Central memory CD8-positive, alpha-beta T cell (primary cell): ENCODE results near the gene CDKL1.
A peak's percentile ranks its signal among the peaks of the same experiment; 100 is the strongest.
"Not testable (repeated sequence)": the region's sequence is repeated elsewhere in the genome, so short reads cannot be mapped to it uniquely, and the experiment has no call there.

Source experiments
- ATAC-seq: fragments of 150-1000 bp; cut with Tn5 transposase; replicated peaks from 2 replicates; pipeline ENCODE4 v1.10.0; 2022; ENCODE audit warnings: mild to moderate bottlenecking, moderate FRiP score, moderate number of reproducible peaks; ENCODE audit not compliant: poor library complexity, severe bottlenecking; ENCODE audit errors: extremely low read depth
- DNase-seq, 2 donors: peaks; one replicate each; pipeline ENCODE4 v3.0.0; 2021; ENCODE audit warnings: low spot score in 2 of 2
- H3K27ac Mint-ChIP-seq: one replicate; pipeline ENCODE4 v1.8.0; 2022; ENCODE audit warnings: low read depth, mild to moderate bottlenecking, moderate library complexity, mixed read lengths
- H3K27me3 Mint-ChIP-seq: one replicate; pipeline ENCODE4 v1.8.0; 2022; ENCODE audit warnings: mixed read lengths
- H3K36me3 Mint-ChIP-seq: one replicate; pipeline ENCODE4 v1.8.0; 2022; ENCODE audit warnings: mild to moderate bottlenecking, moderate library complexity, mixed read lengths; ENCODE audit not compliant: insufficient read depth
- H3K4me1 Mint-ChIP-seq: one replicate; pipeline ENCODE4 v1.8.0; 2022; ENCODE audit warnings: mixed read lengths
- H3K4me3 Mint-ChIP-seq: one replicate; pipeline ENCODE4 v1.8.0; 2022; ENCODE audit warnings: mild to moderate bottlenecking, moderate library complexity, mixed read lengths
- H3K9me3 Mint-ChIP-seq: one replicate; pipeline ENCODE4 v1.8.0; 2022; ENCODE audit warnings: mixed read lengths

The CDKL1 gene

DNA sequence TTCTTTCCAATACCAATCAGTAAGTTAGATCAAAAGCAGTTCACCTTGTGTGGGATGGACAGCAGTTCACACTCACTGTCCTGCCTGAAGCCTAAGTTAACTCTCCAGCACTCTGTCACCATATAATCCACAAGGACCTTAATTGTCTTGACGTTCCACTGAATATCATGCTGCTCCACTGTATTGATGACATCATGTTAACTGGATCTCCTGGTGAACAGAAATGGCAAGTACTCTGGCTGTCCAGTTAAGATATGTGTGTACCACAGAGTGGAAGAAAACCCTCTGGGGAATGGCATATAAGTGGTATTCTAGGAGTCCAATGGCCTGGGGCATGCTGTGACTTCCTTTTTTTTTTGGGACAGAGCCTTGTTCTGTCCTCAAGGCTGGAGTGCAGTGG, 16.2 kb downstream of the CDKL1 start:
- ATAC-seq (no peak), DNase-seq (no peak)
- peaks cover 1% of the 10 kb centered on the region for H3K36me3 Mint-ChIP-seq
- no peak overlapping the region for H3K4me3 Mint-ChIP-seq
- no peak overlapping the region for H3K27ac Mint-ChIP-seq
- H3K27me3 Mint-ChIP-seq: no peaks in the 10 kb centered on the region
- no peaks in the 10 kb centered on the region for H3K4me1 Mint-ChIP-seq
- no peaks in the 10 kb centered on the region for H3K9me3 Mint-ChIP-seq

- ATAC-seq: no peak
- no peak overlapping the region for H3K4me3 Mint-ChIP-seq
- no peak overlapping the region for H3K27ac Mint-ChIP-seq
- no peaks in the 10 kb centered on the region for H3K27me3 Mint-ChIP-seq
- H3K36me3 Mint-ChIP-seq: peaks cover 1% of the 10 kb centered on the region
- no peaks in the 10 kb centered on the region for H3K4me1 Mint-ChIP-seq
- no peaks in the 10 kb centered on the region for H3K9me3 Mint-ChIP-seq
- DNase-seq: no peak
Measured at GRCh38 chr14:50379563-50379962, 17.1 kb downstream of the CDKL1 start.

DNA sequence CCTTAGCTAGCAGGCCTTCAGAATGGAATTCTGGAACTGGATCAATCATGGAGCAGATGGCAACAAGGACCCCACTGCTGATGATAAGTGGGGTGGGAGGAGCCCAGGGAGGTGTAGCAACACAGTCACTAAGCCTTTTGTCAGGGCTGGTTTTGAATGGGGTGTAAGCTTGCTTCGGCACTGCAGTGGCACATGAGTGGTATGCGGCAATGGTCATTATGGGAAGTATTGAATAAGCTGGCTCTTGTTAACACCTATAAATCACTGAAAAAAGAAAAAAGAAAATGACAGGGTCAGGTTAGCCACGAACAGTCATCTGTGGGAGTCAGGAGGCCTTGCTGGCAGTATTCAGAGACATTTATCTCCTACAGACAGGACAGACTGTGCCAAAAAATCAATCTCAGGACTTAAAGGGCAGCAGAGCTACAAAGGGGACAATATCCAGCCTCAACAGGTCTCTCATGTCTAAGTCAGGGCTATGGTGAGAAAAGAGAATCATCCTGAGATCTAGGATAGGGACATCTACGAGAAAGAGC, 19.1 kb downstream of the CDKL1 start:
- Mint-ChIP-seq H3K4me3 (no peak overlapping the region), H3K27me3 (peaks cover 10% of the 10 kb centered on the region), H3K4me1 (no peaks in the 10 kb centered on the region), H3K9me3 (no peaks in the 10 kb centered on the region), H3K27ac (no peak overlapping the region), H3K36me3 (peaks cover 1% of the 10 kb centered on the region)
- ATAC-seq (no peak), DNase-seq (no peak)

DNA sequence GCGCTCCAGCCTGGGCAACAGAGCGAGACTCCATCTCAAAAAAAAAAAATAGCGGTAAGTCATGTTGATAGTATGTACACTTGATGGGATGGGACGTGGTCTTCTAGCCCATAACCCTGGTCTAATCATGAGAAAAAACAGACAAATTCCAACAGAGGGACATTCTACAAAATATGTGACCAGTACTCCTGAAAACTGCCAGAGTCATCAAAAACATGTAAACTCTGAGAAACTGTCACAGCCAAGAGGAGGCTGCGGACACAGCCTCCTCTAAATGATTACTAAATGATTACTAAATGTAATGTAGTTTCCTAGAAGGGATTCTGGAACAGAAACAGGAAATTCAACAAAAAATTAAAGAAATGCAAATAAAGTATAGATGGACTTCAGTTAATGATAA, 20.9 kb downstream of the CDKL1 start:
- H3K27me3 Mint-ChIP-seq: peaks cover 10% of the 10 kb centered on the region

GRCh38 chr14:50373959-50374358, 22.7 kb downstream of the CDKL1 start:
- Mint-ChIP-seq H3K4me3 (no peak overlapping the region), H3K9me3 (no peaks in the 10 kb centered on the region), H3K27ac (no peak overlapping the region), H3K36me3 (no peaks in the 10 kb centered on the region), H3K27me3 (peaks cover 10% of the 10 kb centered on the region), H3K4me1 (no peaks in the 10 kb centered on the region)
- ATAC-seq (no peak), DNase-seq (no peak)

More for the DNA sequence above, 20.9 kb downstream of the CDKL1 start:
- no peaks in the 10 kb centered on the region for H3K9me3 Mint-ChIP-seq
- H3K27ac Mint-ChIP-seq: no peak overlapping the region
- no peaks in the 10 kb centered on the region for H3K4me1 Mint-ChIP-seq
- no peak overlapping the region for H3K4me3 Mint-ChIP-seq
- DNase-seq: no peak
- no peak for ATAC-seq
- peaks cover 1% of the 10 kb centered on the region for H3K36me3 Mint-ChIP-seq

DNA sequence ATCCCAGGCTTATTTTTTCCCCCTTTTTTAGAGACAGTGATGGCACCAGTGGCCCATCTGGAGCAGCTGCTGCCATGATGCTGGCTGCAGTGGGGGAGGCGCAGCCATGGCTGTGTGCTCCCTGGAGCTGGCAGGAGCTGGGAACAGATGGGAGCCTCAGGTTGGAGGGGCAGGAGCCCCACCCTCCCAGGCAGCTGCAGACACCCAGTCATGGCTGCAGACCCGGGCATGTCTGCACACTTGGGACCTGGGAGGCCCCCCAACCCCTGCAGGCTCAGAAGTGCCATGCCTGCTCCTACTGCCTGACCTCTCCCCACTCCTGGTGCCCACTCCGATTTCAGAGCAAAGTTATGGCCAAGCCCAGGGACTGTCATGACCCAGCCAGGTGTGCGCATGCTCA, 25.1 kb downstream of the CDKL1 start:
- H3K27me3 Mint-ChIP-seq: peaks cover 10% of the 10 kb centered on the region
- ATAC-seq: no peak
- peaks cover 2% of the 10 kb centered on the region for H3K36me3 Mint-ChIP-seq
- no peak overlapping the region for H3K27ac Mint-ChIP-seq
- no peak for DNase-seq
- peaks cover 6% of the 10 kb centered on the region for H3K4me1 Mint-ChIP-seq
- H3K4me3 Mint-ChIP-seq: no peak overlapping the region
- no peaks in the 10 kb centered on the region for H3K9me3 Mint-ChIP-seq

GRCh38 chr14:50366589-50366988, 30.1 kb downstream of the CDKL1 start:
- Mint-ChIP-seq H3K9me3 (no peaks in the 10 kb centered on the region), H3K4me3 (peak overlapping the region; percentile 41), H3K4me1 (peaks cover 35% of the 10 kb centered on the region), H3K27ac (peak overlapping the region; percentile 91), H3K36me3 (peaks cover 11% of the 10 kb centered on the region), H3K27me3 (no peaks in the 10 kb centered on the region)
- ATAC-seq (peak; percentile 31), DNase-seq (peak in 1 of 2 donors; percentile 14)

DNA sequence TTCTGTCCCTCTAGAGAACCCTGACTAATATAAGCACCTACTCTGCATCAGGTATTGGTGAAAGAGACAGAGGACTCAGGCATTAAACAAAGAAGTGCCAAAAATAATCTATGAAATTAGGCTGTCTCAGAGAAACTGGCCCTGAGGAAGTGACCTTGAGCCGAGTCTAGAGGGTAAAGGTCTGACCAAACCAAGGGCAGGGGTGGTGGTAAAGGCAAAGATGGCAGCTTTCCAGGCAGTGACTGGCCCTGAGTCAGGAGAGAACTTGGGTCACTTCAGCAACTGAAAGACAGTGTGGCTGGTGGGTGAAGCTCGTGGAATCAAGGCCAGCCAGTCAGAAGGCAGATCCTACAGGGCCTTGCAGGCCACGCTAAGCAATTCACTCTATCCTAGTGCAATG, 30.6 kb downstream of the CDKL1 start:
- Mint-ChIP-seq H3K9me3 (no peaks in the 10 kb centered on the region), H3K27ac (peak overlapping the region; percentile 91), H3K36me3 (peaks cover 11% of the 10 kb centered on the region), H3K27me3 (no peaks in the 10 kb centered on the region), H3K4me3 (no peak overlapping the region), H3K4me1 (peaks cover 35% of the 10 kb centered on the region)
- ATAC-seq (no peak), DNase-seq (no peak)

DNA sequence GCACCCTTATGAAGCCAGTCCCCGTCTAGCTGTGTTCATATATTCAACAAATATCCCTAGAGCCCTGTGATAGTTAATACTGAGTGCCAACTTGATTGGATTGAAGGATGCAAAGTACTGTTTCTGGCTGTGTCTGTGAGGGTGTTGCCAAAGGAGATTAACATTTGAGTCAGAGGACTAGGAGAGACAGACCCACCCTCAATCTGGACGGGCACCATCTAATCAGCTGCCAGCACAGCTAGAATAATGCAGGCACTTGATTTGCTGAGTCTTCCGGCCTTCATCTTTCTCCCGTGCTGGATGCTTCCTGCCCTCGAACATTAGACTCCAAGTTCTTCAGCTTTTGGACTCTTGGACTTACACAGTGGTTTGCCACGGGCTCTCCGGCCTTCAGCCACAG, 31.1 kb downstream of the CDKL1 start:
- peak overlapping the region; percentile 91 for H3K27ac Mint-ChIP-seq
- peaks cover 35% of the 10 kb centered on the region for H3K4me1 Mint-ChIP-seq
- not testable (repeated sequence) for H3K9me3 Mint-ChIP-seq, H3K27me3 Mint-ChIP-seq, ATAC-seq, DNase-seq, H3K4me3 Mint-ChIP-seq
- H3K36me3 Mint-ChIP-seq: peaks cover 11% of the 10 kb centered on the region

- Mint-ChIP-seq H3K9me3 (no peaks in the 10 kb centered on the region), H3K27ac (no peak overlapping the region), H3K4me1 (peaks cover 41% of the 10 kb centered on the region), H3K27me3 (no peaks in the 10 kb centered on the region), H3K4me3 (no peak overlapping the region), H3K36me3 (peaks cover 11% of the 10 kb centered on the region)
- ATAC-seq (no peak), DNase-seq (no peak)
Measured at GRCh38 chr14:50364792-50365191, 31.9 kb downstream of the CDKL1 start.

DNA sequence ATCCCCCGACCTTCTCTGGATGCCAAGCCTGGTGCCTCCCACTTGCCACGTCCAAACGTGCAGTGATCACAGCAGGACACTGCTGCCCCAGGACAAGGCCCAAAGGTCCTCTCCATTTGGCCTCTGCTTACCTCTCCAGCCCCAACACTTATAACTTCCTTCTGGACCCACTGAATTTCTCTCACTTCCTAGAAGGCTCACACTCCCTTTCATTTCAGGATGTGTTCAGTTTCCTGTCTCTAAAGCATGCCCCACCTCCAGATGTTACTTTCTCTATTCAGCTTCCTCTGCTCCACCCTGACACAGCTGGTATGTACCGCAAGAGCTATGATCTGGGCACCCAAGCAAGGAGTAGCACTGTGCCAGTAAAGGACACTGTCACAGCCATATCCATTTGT, 33.0 kb downstream of the CDKL1 start:
- peaks cover 13% of the 10 kb centered on the region for H3K36me3 Mint-ChIP-seq
- peak overlapping the region; percentile 86 for H3K4me3 Mint-ChIP-seq
- ATAC-seq: peak; percentile 92
- H3K9me3 Mint-ChIP-seq: no peaks in the 10 kb centered on the region
- peak overlapping the region; percentile 92 for H3K27ac Mint-ChIP-seq
- peak in 1 of 2 donors; percentile 49 for DNase-seq
- peaks cover 41% of the 10 kb centered on the region for H3K4me1 Mint-ChIP-seq
- H3K27me3 Mint-ChIP-seq: no peaks in the 10 kb centered on the region

GRCh38 chr14:50362764-50363713, 33.6 kb downstream of the CDKL1 start:
- Mint-ChIP-seq H3K4me1 (peaks cover 41% of the 10 kb centered on the region), H3K27me3 (no peaks in the 10 kb centered on the region), H3K27ac (peak overlapping the region; percentile 92), H3K4me3 (peak overlapping the region; percentile 86), H3K36me3 (peaks cover 18% of the 10 kb centered on the region), H3K9me3 (no peaks in the 10 kb centered on the region)
- DNase-seq: peak in 1 of 2 donors; percentile 21
- peak; percentile 30 for ATAC-seq
